Fibroblast of villous mesenchyme (primary cell): ENCODE measurements around the gene SLC25A19. TPM values are rescaled to one million over a fixed set of nuclear protein-coding genes. Genes with fewer than 3 reads are reported as not detected.

ENCODE experiments used
- DNase-seq: peaks from one replicate; pipeline ENCODE4 v3.0.0-alpha.2; 2010; ENCODE audit warnings: low read depth
- H3K4me3 ChIP-seq: 2 replicates; pipeline ENCODE4 v1.5.1; 2011; ENCODE audit warnings: low read depth, mild to moderate bottlenecking, low read length
- total RNA-seq: library from RNA; depleted of rRNA; stranded (reverse); fragments of >200 nt; gene quantifications from 2 replicates; pipeline ENCODE4 v1.2.3, GENCODE V29; 2012
- TF ChIP-seq, protein P1 (sequence below): IDR thresholded peaks from 2 replicates; pipeline ENCODE4 v1.5.1; 2012; ENCODE audit warnings: low read depth, mild to moderate bottlenecking, low read length; ENCODE audit not compliant: insufficient read depth

SLC25A19 gene
- total RNA-seq, 1 donor: 7.8 TPM

DNA sequence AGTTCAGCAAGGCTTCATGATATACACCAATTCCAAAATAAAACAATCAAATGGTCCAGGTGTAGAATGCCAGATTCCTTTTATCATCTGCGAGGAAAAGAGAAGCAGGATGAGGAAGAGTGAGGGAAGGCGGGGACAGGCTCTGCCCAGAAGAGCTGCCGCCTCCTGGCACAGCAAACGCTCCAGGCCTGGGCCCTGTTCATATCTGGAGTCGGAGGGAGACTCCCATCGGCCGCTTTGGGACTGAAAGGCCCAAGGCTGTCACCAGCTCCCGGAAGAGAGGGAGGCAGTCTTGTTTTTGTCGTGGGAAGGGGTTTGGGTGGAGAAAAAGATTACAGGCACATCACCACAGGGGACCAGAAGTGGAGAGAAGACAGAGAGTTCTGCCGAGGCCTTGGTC, 29.0 kb upstream of the SLC25A19 start:
- H3K4me3 ChIP-seq: no peak overlapping the region
- TF ChIP-seq, protein P1, sequence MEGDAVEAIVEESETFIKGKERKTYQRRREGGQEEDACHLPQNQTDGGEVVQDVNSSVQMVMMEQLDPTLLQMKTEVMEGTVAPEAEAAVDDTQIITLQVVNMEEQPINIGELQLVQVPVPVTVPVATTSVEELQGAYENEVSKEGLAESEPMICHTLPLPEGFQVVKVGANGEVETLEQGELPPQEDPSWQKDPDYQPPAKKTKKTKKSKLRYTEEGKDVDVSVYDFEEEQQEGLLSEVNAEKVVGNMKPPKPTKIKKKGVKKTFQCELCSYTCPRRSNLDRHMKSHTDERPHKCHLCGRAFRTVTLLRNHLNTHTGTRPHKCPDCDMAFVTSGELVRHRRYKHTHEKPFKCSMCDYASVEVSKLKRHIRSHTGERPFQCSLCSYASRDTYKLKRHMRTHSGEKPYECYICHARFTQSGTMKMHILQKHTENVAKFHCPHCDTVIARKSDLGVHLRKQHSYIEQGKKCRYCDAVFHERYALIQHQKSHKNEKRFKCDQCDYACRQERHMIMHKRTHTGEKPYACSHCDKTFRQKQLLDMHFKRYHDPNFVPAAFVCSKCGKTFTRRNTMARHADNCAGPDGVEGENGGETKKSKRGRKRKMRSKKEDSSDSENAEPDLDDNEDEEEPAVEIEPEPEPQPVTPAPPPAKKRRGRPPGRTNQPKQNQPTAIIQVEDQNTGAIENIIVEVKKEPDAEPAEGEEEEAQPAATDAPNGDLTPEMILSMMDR: no peak
- DNase-seq: no peak

DNA sequence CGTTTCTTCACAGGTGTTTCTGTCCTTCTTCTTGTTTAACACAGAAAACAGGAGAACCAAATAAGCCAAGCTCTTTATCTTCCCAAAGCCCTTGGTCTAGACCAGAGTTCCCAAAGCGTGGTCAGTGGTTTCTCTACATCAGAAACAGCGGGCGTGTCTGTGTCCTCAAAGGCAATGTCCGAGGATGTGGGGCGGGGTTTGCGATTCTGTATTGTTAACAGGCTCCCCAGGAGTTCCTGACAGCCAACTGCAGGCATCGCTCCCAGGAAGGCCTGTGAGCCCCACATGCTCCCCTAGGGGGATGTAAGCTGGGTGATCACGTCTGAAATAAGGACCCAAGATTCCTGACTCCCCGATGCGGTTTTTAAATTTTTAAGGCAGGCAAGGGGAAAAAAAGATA, 28.4 kb upstream of the SLC25A19 start:
- TF ChIP-seq, protein P1: no peak
- no peak overlapping the region for H3K4me3 ChIP-seq
- DNase-seq: no peak

DNA sequence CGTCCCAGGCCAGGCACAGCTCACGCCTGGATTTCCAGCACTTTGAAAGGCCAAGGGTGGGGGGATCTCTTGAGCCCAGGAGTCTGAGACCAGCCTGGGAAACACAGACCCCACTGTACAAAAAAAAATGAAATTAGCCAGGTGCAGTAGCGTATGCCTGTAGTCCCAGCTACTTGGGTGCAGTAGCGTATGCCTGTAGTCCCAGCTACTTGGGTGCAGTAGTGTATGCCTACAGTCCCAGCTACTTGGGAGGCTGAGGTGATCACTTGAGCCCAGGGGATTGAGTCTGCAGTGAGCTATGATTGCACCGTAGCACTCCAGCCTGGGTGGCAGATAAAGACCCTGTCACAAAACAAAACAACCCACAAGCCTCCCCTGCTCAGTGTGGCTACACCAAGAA, 27.0 kb upstream of the SLC25A19 start:
- no peak for DNase-seq
- H3K4me3 ChIP-seq: no peak overlapping the region
- TF ChIP-seq, protein P1: no peak

DNA sequence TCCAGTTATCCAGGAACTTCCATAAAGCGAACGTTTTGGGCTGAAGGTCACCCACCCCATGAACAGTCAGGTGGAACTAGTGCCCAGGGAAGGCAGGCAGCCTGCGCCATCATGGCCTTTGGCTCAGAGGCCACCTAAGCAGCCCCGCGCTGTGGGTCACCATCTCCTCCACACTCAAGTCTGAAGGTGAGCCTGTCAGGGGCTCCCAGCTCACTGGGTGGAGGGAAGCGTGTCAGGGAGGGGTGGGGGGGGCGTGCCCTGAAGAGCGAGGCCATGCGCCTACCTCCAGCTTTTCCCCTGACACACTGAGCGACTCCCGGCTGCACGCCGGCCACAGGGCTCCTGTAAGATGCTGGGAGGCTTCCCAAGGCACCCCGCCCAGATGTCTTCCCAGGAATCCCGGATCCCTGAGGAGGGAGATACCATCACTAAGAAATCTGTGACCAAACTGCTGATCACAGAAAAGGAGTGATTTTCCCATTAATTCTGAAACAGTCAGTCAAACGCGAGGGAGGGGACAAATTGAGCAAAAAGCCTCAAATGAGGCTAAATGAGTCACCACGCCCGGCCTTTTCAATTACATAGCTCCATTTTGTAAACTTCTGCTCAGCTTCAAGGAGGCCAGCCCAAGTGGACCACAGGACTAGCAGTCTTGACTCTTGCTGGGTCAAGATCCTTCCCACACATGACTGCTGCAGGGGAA, 26.5 kb upstream of the SLC25A19 start:
- TF ChIP-seq, protein P1: no peak
- H3K4me3 ChIP-seq: no peak overlapping the region
- peak; percentile 68 for DNase-seq

DNA sequence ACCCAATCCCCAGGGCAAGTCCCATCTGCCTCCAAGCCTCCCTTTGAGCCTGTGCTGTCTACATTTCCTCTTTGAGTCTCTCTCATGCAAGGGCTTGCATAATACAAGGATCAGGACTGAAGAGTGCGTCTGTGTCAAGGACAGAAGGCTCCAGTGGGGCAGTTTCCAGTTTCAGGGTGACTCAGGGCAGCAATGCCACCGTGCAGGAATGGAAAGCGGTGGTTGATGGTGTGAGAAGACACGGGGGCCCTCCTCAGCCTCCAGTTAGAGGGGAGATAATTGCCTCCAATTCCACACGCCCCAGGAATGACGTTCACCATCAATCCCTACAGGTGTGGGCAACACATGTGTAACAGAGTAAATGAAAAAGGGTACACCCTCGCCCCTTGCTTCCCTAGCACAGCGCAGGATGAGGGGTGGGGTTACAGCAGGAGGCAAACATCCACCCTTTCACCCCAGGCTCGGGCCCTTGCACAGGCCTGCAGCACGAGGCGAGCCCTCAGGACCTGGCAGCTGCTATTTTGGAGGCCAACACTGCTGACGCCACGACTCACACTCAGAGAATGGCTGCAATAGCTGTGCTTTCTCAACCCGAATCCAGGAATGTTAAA, 24.8 kb upstream of the SLC25A19 start:
- H3K4me3 ChIP-seq: no peak overlapping the region
- TF ChIP-seq, protein P1: no peak
- DNase-seq: no peak

DNA sequence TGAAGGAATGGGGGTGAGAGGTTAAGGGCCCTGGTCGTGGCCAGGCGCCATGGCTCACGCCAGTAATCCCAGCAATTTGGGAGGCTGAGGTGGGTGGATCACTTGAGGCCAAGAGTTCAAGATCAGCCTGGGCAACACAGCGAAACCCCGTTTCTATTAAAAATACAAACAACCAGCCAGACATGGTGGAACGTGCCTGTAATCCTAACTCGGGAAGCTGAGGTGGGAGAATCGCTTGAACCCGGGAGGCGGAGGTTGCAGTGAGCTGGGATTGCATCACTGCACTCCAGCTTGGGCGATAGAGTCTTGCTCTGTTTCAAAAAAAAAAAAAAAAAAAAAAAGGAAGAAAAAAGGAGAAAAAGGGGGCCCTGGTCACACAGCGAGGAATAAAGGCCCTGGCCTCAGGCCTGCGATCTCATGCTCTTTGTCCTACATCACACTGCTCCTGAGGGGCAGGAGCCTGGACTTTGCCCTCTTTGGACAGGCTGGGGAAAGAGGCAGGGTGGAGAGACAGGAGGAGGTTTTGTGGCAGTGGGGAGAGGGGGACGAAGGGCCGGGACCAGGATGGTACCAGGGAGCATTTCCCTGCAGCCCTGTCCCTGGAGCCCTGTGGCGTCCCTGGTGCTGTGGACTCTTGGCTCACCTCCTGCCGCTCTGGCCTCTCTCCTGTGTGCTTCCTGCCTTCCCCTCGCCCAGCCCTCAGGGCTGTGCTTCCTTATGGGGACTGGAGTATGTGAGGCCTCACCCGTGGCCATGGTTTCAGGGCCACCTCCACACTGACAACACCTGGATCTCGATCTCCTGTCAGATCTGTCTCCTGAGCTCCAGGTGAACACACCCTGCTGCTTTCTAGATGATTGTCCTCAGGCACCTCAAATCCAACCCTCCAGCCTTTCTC, 19.7 kb upstream of the SLC25A19 start:
- no peak overlapping the region for H3K4me3 ChIP-seq
- TF ChIP-seq, protein P1: no peak
- DNase-seq: no peak
